CD14-positive monocyte (primary cell): ENCODE data around the gene BRMS1L. TPM values are rescaled to one million over a fixed set of nuclear protein-coding genes. Genes with fewer than 3 reads are reported as not detected.

Experiments used
- DNase-seq, 3 donors: peaks; one replicate each; pipeline ENCODE4 v3.0.0-alpha.2; 2011 to 2022
- H2AFZ ChIP-seq: 2 replicates; pipeline ENCODE4 v1.6.0; 2012; ENCODE audit warnings: mild to moderate bottlenecking, low read depth, low read length, inconsistent platforms; ENCODE audit not compliant: insufficient read depth, poor library complexity, severe bottlenecking
- H3K27ac ChIP-seq, 2 donors: 1 replicate in 1 of 2; 2 replicates in 1 of 2; pipeline ENCODE4 v1.5.1; 2012 to 2013; ENCODE audit warnings: low read length in 2 of 2, control low read depth in 1 of 2, inconsistent platforms in 1 of 2, low read depth in 1 of 2, mild to moderate bottlenecking in 1 of 2
- H3K27me3 ChIP-seq, 2 donors: one replicate each; pipeline versions ENCODE4 v1.6.0 to v1.6.1; 2011 to 2013; ENCODE audit warnings: low read length in 2 of 2; ENCODE audit not compliant: control insufficient read depth in 2 of 2, insufficient read depth in 2 of 2
- H3K36me3 ChIP-seq, 2 donors: replicated peaks in 1 of 2; 1 replicate in 1 of 2; 2 replicates in 1 of 2; pipeline versions ENCODE4 v1.5.1 to v1.6.1; 2012 to 2013; ENCODE audit warnings: low read length in 2 of 2, control low read depth in 1 of 2, inconsistent platforms in 1 of 2, mild to moderate bottlenecking in 1 of 2; ENCODE audit not compliant: insufficient read depth in 2 of 2, control insufficient read depth in 1 of 2
- H3K4me1 ChIP-seq, 2 donors: 1 replicate in 1 of 2; 2 replicates in 1 of 2; pipeline versions ENCODE4 v1.5.1 to v1.6.1; 2012 to 2013; ENCODE audit warnings: low read length in 2 of 2, control low read depth in 1 of 2, inconsistent platforms in 1 of 2, mild to moderate bottlenecking in 1 of 2, moderate library complexity in 1 of 2; ENCODE audit not compliant: insufficient read depth in 2 of 2, control insufficient read depth in 1 of 2
- H3K4me2 ChIP-seq: replicated peaks from 2 replicates; pipeline ENCODE3; 2012; ENCODE audit warnings: low read length, moderate library complexity, mild to moderate bottlenecking; ENCODE audit not compliant: poor library complexity, severe bottlenecking; ENCODE audit errors: extremely low read depth
- H3K4me3 ChIP-seq, 3 experiments: fragments of 200-600 bp in 1 of 3; sonication (generic) in 1 of 3; replicated peaks in 1 of 3; 1 replicate in 2 of 3; 2 replicates in 1 of 3; pipeline ENCODE4 v1.5.1; 2011 to 2013; ENCODE audit warnings: low read length in 3 of 3, mild to moderate bottlenecking in 3 of 3, control low read depth in 2 of 3, low read depth in 2 of 3, inconsistent platforms in 1 of 3, moderate library complexity in 1 of 3
- H3K79me2 ChIP-seq: 2 replicates; pipeline ENCODE4 v1.6.0; 2012; ENCODE audit warnings: mild to moderate bottlenecking, control low read depth, inconsistent platforms, low read length, moderate library complexity; ENCODE audit not compliant: insufficient read depth
- H3K9ac ChIP-seq: 2 replicates; pipeline ENCODE4 v1.6.0; 2017; ENCODE audit warnings: low read length, mild to moderate bottlenecking; ENCODE audit not compliant: insufficient read depth, poor library complexity, severe bottlenecking
- H3K9me3 ChIP-seq, 2 donors: replicated peaks in 1 of 2; 1 replicate in 1 of 2; 2 replicates in 1 of 2; pipeline versions ENCODE4 v1.5.1 to v1.6.1; 2012 to 2013; ENCODE audit warnings: low read length in 2 of 2, control low read depth in 1 of 2; ENCODE audit not compliant: control insufficient read depth in 1 of 2, insufficient read depth in 1 of 2
- H4K20me1 ChIP-seq: 2 replicates; pipeline ENCODE4 v1.6.0; 2012; ENCODE audit warnings: mild to moderate bottlenecking, low read length, control low read depth, moderate library complexity; ENCODE audit not compliant: insufficient read depth
- H3K27ac Mint-ChIP-seq, 7 donors: one replicate each; pipeline ENCODE4 v1.8.0; 2020; ENCODE audit warnings: mild to moderate bottlenecking in 7 of 7, mixed read lengths in 7 of 7, moderate library complexity in 6 of 7, inconsistent platforms in 2 of 7
- H3K27me3 Mint-ChIP-seq, 3 donors: one replicate each; pipeline ENCODE4 v1.8.0; 2021 to 2022; ENCODE audit warnings: low read depth in 3 of 3, mild to moderate bottlenecking in 3 of 3, mixed read lengths in 3 of 3, moderate library complexity in 3 of 3, inconsistent platforms in 1 of 3
- H3K36me3 Mint-ChIP-seq, 2 donors: one replicate each; pipeline ENCODE4 v1.8.0; 2020; ENCODE audit warnings: mixed read lengths in 2 of 2, inconsistent platforms in 1 of 2, mild to moderate bottlenecking in 1 of 2
- H3K4me1 Mint-ChIP-seq: one replicate; pipeline ENCODE4 v1.8.0; 2020; ENCODE audit warnings: mild to moderate bottlenecking, mixed read lengths
- H3K4me3 Mint-ChIP-seq, 2 donors: one replicate each; pipeline ENCODE4 v1.8.0; 2020; ENCODE audit warnings: mild to moderate bottlenecking in 2 of 2, mixed read lengths in 2 of 2, moderate library complexity in 1 of 2
- H3K9me3 Mint-ChIP-seq, 7 donors: one replicate each; pipeline ENCODE4 v1.8.0; 2020 to 2022; ENCODE audit warnings: mixed read lengths in 7 of 7, mild to moderate bottlenecking in 6 of 7, moderate library complexity in 6 of 7, inconsistent platforms in 2 of 7
- WGBS: methylation state at CpG from one replicate; pipeline ENCODE4 v1.1.5; 2013; ENCODE audit warnings: missing lambda C conversion rate; ENCODE audit not compliant: insufficient coverage; 5-methylcytosine and 5-hydroxymethylcytosine counted together
- intact Hi-C, 2 donors: fragments of 100-400 bp; cut with micrococcal nuclease; formaldehyde crosslinking; loops; one replicate each; pipeline versions ENCODE4 v1.15.0 to v1.15.1; 2023
- polyA plus RNA-seq, 3 donors: library from polyadenylated mRNA; depleted of rRNA in 1 of 3; unstranded in 2 of 3; stranded (reverse) in 1 of 3; fragments of 300-500 nt in 2 of 3; fragments of >200 nt in 1 of 3; fragmentation: Illumina TruSeq in 2 of 3; gene quantifications; 1 replicate in 2 of 3; 2 replicates in 1 of 3; pipeline ENCODE4 v1.2.3, GENCODE V29; 2012 to 2021
- TF ChIP-seq, protein P1 (sequence below): fragments of 200-600 bp; IDR thresholded peaks from one replicate; pipeline ENCODE4 v1.8.0; 2022; ENCODE audit warnings: antibody characterized with exemption, mild to moderate bottlenecking

Gene BRMS1L
- polyA plus RNA-seq, 3 donors, result 0.86 to 2.1 (median 1.7) TPM

GRCh38 chr14:35883677-35884293 lies 57.6 kb downstream of the BRMS1L start:
- TF ChIP-seq, protein P1, sequence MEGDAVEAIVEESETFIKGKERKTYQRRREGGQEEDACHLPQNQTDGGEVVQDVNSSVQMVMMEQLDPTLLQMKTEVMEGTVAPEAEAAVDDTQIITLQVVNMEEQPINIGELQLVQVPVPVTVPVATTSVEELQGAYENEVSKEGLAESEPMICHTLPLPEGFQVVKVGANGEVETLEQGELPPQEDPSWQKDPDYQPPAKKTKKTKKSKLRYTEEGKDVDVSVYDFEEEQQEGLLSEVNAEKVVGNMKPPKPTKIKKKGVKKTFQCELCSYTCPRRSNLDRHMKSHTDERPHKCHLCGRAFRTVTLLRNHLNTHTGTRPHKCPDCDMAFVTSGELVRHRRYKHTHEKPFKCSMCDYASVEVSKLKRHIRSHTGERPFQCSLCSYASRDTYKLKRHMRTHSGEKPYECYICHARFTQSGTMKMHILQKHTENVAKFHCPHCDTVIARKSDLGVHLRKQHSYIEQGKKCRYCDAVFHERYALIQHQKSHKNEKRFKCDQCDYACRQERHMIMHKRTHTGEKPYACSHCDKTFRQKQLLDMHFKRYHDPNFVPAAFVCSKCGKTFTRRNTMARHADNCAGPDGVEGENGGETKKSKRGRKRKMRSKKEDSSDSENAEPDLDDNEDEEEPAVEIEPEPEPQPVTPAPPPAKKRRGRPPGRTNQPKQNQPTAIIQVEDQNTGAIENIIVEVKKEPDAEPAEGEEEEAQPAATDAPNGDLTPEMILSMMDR, result peak; percentile 64
- no peaks in the 10 kb centered on the region for H3K79me2 ChIP-seq
- H4K20me1 ChIP-seq, result no peaks in the 10 kb centered on the region
- H3K36me3 ChIP-seq, result no peaks in the 10 kb centered on the region
- peaks cover 4 to 5% of the 10 kb centered on the region in 2 donors for H3K4me1 ChIP-seq
- Mint-ChIP-seq H3K9me3 (peaks cover 0 to 5% (median 0%) of the 10 kb centered on the region in 7 donors), H3K36me3 (no peaks in the 10 kb centered on the region), H3K4me3 (no peak overlapping the region), H3K27me3 (peaks cover 0 to 1% (median 0%) of the 10 kb centered on the region in 3 donors), H3K27ac (no peak overlapping the region), H3K4me1 (peaks cover 7% of the 10 kb centered on the region)
- H2AFZ ChIP-seq, result no peak overlapping the region
- H3K4me3 ChIP-seq, result no peak overlapping the region
- no peak overlapping the region for H3K4me2 ChIP-seq
- no peak overlapping the region for H3K27ac ChIP-seq
- WGBS, result 77% methylated on average over 3 of the region's 7 CpGs
- no peak overlapping the region for H3K9ac ChIP-seq
- intact Hi-C loops, result no loop called here
- no peak for DNase-seq
- no peaks in the 10 kb centered on the region for H3K9me3 ChIP-seq
- no peaks in the 10 kb centered on the region for H3K27me3 ChIP-seq

GRCh38 chr14:35890308-35890707 lies 64.2 kb downstream of the BRMS1L start:
- no peak overlapping the region for H2AFZ ChIP-seq
- Mint-ChIP-seq H3K9me3 (peaks cover 0 to 16% (median 8%) of the 10 kb centered on the region in 7 donors), H3K27me3 (no peaks in the 10 kb centered on the region), H3K4me3 (no peak overlapping the region), H3K4me1 (no peaks in the 10 kb centered on the region), H3K36me3 (no peaks in the 10 kb centered on the region), H3K27ac (no peak overlapping the region)
- no peaks in the 10 kb centered on the region for H3K4me1 ChIP-seq
- H3K36me3 ChIP-seq, result no peaks in the 10 kb centered on the region
- TF ChIP-seq, protein P1, result no peak
- DNase-seq, result no peak
- no peaks in the 10 kb centered on the region for H3K79me2 ChIP-seq
- intact Hi-C loops, result no loop called here
- H3K27me3 ChIP-seq, result no peaks in the 10 kb centered on the region
- no peak overlapping the region for H3K4me2 ChIP-seq
- H3K9me3 ChIP-seq, result peaks cover 0 to 4% of the 10 kb centered on the region in 2 donors
- no peak overlapping the region for H3K4me3 ChIP-seq
- no peak overlapping the region for H3K27ac ChIP-seq
- H4K20me1 ChIP-seq, result no peaks in the 10 kb centered on the region
- H3K9ac ChIP-seq, result no peak overlapping the region
